Cardiac fibroblast (primary cell): ENCODE results near the gene FAM78A.
"Not testable (repeated sequence)": the region's sequence is repeated elsewhere in the genome, so short reads cannot be mapped to it uniquely, and the experiment has no call there.

Source experiments
- DNase-seq, 2 donors: peaks; one replicate each; pipeline versions ENCODE4 v3.0.0 to v3.0.0-alpha.2; 2010; ENCODE audit warnings: low read depth in 2 of 2
- H3K4me3 ChIP-seq, 2 donors: replicated peaks in 1 of 2; 1 replicate in 1 of 2; 2 replicates in 1 of 2; pipeline ENCODE4 v1.5.1; 2011; ENCODE audit warnings: low read depth in 2 of 2, low read length in 2 of 2, mild to moderate bottlenecking in 2 of 2, moderate library complexity in 1 of 2
- TF ChIP-seq, protein P1 (sequence below): IDR thresholded peaks from one replicate; pipeline ENCODE4 v1.5.1; 2011; ENCODE audit warnings: low read depth, mild to moderate bottlenecking, low read length, inconsistent platforms

The FAM78A gene

DNA sequence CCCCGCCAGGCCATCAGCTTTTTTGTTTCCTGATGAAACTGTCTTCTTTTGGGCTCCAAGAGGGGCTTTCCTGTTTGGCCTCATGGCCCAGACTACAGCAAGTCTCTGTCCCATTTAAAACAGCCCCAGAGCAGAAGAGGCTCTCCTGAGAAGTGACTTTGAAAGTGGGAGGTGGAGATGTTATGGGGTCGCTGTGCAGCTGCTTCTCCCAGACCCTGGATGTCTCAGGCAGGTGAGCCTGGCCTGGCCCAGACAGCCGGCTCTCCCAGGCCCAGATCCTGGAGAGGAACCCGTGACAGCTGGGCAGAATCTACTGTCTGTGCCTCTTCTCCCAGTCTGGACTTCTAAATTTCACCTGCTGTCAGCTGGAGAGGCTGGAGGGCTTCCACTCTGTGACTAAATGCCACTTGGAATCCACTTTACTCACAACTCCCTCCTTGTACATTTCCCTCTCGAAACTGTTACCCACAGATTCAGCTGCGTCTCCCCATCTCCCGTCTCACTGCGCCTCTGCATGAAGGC, 20.6 kb downstream of the FAM78A start:
- no peak overlapping the region for H3K4me3 ChIP-seq
- TF ChIP-seq, protein P1, sequence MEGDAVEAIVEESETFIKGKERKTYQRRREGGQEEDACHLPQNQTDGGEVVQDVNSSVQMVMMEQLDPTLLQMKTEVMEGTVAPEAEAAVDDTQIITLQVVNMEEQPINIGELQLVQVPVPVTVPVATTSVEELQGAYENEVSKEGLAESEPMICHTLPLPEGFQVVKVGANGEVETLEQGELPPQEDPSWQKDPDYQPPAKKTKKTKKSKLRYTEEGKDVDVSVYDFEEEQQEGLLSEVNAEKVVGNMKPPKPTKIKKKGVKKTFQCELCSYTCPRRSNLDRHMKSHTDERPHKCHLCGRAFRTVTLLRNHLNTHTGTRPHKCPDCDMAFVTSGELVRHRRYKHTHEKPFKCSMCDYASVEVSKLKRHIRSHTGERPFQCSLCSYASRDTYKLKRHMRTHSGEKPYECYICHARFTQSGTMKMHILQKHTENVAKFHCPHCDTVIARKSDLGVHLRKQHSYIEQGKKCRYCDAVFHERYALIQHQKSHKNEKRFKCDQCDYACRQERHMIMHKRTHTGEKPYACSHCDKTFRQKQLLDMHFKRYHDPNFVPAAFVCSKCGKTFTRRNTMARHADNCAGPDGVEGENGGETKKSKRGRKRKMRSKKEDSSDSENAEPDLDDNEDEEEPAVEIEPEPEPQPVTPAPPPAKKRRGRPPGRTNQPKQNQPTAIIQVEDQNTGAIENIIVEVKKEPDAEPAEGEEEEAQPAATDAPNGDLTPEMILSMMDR, result no peak
- no peak for DNase-seq

DNA sequence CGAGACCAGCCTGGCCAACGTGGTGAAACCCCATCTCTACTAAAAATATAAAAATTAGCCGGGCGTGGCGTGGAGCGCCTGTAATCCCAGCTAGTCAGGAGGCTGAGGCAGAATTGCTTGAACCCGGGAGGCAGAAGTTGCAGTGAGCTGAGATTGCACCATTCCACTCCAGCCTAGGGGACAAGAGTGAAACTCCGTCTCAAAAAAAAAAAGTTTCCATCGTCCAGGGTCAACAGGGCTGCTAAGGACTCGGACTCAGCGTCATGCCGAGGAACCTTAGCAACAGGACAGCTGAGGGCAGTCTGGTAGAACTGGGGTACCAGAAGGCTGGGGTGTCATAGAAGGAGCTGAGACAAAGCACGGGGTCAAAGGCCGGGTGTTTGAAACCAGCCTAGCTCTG, 21.7 kb downstream of the FAM78A start:
- TF ChIP-seq, protein P1, result no peak
- H3K4me3 ChIP-seq, result no peak overlapping the region
- DNase-seq, result no peak

DNA sequence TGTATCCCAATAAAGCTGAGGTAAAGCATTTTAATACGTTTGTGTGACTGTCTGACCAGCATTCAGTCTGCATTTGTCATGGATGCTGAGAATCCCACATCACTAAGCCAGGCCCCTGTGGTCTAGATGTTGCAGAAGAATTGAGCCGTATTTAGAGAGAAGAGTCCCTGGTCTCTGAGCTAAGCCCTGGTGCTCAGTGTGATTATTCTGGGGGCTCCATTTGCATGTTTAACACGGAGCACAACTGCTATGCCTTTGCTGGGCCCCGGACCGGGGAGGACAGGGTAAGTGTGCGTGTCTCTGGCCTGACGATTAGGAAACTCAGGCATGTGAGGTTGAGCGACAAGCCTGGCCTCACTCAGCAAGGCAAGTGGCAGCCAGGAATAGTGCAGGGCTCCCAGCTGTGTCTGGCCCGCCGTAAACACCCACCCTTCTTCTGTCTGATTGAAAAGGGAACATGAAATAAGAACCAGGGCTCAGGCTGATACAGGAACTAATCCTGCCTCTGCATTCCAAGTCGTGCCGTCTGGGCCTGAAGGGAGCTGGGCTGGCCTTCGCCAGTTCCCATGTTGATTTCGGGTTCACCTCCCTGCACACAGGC, 22.3 kb downstream of the FAM78A start:
- DNase-seq, result peak in 1 of 2 donors; percentile 27
- no peak overlapping the region for H3K4me3 ChIP-seq
- TF ChIP-seq, protein P1, result no peak

DNA sequence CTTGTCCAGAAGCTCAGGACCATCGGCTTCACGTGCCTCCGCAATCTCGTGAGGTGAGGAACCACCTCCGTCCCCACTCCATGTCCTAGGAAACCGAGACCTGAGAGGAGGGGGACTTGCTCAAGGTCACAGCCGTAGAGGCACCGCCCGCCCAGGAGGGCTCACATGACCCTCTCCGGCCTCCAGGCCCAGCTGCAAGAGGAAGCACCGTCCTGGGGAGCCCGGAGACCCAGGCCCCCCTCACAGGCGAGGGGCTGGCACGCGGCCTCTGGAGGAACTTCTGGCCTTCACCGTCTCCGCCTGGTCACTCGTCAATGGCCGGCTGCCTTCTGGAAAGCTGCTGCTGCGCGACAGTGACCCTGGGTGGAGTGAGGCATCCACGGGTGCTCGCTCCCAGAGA, 24.2 kb downstream of the FAM78A start:
- H3K4me3 ChIP-seq, result no peak overlapping the region

DNA sequence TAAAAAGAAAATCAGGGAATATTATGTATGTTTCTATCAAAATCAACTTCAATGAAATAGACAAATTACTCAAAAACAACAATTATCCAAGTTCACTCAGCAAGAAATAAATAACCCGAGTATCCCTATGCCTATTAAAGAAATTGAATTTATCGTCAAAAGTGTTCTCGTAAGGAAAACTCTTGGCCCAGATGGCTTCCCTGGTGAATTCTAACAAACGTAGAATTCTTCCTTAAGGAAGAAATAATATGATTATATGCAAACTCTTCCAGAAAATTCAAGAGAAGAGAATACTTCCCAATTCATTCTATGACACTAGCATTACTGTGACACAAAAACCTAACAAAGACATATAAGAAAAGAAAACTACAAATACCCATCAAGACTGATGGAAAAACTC, 29.7 kb downstream of the FAM78A start:
- no peak overlapping the region for H3K4me3 ChIP-seq
- TF ChIP-seq, protein P1, result no peak
- no peak for DNase-seq

More for the DNA sequence above, 24.2 kb downstream of the FAM78A start:
- no peak for DNase-seq
- TF ChIP-seq, protein P1, result no peak

DNA sequence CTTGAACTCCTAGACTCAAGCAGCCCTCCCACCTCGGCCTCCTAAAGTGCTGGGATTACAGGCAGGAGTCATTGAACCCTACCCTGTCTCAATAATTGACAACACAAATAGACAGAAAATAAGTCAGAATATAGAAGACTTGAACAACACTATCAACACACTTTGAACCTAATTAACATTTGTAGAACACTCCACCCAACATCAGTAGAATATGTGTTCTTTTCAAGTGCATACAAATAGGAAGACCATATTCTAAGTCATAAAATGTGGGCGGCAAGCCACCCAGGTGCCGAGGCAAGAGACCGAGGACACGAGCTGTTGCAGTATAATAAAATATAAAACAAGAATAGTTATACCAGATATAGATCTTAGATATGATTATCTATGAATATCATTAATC, 32.0 kb downstream of the FAM78A start:
- not testable (repeated sequence) for DNase-seq, H3K4me3 ChIP-seq

DNA sequence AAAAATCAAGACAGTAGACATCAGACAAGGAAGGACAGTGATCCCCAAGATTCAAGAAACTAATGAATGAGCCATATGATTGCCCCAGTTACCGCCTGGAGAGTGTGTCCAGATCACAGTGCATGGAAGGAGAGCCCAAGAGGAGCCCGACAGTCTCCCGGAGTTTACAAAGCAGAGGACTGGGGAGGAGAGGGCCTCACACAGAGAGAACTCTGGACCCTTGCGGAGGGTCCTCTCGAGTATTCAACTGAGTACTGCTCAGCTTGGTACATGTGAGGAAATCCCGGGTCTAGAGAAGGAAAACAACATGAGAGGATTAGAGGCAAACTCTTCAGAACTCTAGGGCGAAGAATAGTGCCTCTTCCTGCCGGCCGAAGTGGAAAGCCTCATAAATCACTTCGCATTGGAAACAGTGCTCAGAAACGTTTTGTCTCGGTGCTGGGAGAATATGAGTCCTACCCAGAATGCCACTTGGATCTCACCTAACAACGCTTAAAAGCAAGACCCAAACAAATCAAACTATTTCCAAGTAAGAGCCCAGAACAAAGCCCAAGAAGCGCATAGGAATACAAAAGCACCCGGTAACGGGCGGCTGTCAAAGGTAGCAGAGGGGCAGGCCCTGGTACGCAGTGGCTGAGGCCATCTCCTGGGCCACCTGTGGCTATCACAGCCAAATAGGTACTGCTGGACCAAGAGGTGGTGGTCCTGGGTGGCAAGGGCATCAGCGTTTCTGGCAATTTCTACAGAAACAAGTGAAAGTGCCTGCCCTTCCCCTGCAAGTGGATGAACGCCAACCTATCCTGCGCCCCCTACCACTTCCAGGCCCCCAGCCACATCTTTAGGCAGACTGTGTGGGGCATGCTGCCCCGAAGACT, 36.0 kb downstream of the FAM78A start:
- no peak overlapping the region for H3K4me3 ChIP-seq
- TF ChIP-seq, protein P1, result no peak
- no peak for DNase-seq
